Measurements from ENCODE around the gene FOXP1.

DNA sequence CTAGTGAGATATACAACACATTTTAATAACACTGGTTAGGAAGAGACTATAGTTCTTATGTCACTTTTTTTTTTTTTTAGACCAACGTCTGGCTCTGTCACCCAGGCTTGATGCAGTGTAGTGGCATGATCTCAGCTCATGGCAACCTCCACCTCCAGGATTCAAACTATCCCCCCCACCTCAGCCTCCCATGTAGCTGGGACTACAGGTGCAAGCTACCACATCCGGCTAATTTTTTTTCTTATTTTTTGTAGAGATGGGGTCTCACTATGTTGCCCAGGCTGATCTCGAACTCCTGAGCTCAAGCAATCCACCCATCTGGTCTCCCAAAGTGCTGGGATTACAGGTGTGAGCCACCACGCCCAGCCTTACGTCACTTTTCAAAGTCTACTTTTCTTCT is 100.8 kb downstream of the FOXP1 start:
- TF ChIP-seq, protein P1, sequence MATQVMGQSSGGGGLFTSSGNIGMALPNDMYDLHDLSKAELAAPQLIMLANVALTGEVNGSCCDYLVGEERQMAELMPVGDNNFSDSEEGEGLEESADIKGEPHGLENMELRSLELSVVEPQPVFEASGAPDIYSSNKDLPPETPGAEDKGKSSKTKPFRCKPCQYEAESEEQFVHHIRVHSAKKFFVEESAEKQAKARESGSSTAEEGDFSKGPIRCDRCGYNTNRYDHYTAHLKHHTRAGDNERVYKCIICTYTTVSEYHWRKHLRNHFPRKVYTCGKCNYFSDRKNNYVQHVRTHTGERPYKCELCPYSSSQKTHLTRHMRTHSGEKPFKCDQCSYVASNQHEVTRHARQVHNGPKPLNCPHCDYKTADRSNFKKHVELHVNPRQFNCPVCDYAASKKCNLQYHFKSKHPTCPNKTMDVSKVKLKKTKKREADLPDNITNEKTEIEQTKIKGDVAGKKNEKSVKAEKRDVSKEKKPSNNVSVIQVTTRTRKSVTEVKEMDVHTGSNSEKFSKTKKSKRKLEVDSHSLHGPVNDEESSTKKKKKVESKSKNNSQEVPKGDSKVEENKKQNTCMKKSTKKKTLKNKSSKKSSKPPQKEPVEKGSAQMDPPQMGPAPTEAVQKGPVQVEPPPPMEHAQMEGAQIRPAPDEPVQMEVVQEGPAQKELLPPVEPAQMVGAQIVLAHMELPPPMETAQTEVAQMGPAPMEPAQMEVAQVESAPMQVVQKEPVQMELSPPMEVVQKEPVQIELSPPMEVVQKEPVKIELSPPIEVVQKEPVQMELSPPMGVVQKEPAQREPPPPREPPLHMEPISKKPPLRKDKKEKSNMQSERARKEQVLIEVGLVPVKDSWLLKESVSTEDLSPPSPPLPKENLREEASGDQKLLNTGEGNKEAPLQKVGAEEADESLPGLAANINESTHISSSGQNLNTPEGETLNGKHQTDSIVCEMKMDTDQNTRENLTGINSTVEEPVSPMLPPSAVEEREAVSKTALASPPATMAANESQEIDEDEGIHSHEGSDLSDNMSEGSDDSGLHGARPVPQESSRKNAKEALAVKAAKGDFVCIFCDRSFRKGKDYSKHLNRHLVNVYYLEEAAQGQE (IDR thresholded peaks at IDR 0.05), result no peak
- TF ChIP-seq, protein P2, sequence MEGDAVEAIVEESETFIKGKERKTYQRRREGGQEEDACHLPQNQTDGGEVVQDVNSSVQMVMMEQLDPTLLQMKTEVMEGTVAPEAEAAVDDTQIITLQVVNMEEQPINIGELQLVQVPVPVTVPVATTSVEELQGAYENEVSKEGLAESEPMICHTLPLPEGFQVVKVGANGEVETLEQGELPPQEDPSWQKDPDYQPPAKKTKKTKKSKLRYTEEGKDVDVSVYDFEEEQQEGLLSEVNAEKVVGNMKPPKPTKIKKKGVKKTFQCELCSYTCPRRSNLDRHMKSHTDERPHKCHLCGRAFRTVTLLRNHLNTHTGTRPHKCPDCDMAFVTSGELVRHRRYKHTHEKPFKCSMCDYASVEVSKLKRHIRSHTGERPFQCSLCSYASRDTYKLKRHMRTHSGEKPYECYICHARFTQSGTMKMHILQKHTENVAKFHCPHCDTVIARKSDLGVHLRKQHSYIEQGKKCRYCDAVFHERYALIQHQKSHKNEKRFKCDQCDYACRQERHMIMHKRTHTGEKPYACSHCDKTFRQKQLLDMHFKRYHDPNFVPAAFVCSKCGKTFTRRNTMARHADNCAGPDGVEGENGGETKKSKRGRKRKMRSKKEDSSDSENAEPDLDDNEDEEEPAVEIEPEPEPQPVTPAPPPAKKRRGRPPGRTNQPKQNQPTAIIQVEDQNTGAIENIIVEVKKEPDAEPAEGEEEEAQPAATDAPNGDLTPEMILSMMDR (IDR thresholded peaks at IDR 0.05; ENCODE audit: low read depth, low read length, missing input control), result no peak
- TF ChIP-seq RXRA (IDR thresholded peaks at IDR 0.05) (no peak), RAD21 (IDR thresholded peaks at IDR 0.05) (no peak), EGR1 (IDR thresholded peaks at IDR 0.05; ENCODE audit: low read depth in 2 of 2) (no peak), JUND (IDR thresholded peaks at IDR 0.05) (no peak), SP1 (IDR thresholded peaks at IDR 0.05) (no peak), FOXA1 (IDR thresholded peaks at IDR 0.05) (no peak), ATF3 (IDR thresholded peaks at IDR 0.05) (no peak), TAF1 (conservative IDR thresholded peaks at IDR 0.05) (no peak), ZBTB33 (IDR thresholded peaks at IDR 0.05) (no peak)
- TF ChIP-seq, protein P3, sequence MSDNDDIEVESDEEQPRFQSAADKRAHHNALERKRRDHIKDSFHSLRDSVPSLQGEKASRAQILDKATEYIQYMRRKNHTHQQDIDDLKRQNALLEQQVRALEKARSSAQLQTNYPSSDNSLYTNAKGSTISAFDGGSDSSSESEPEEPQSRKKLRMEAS (IDR thresholded peaks at IDR 0.05), result no peak
